GM21390 (cell line): ENCODE results near the gene CTXN1.

Experiments
- ATAC-seq: cut with Tn5 transposase; IDR thresholded peaks from one replicate; pipeline ENCODE4 v1.9.1; 2021; ENCODE audit not compliant: unreplicated experiment

The CTXN1 gene

DNA sequence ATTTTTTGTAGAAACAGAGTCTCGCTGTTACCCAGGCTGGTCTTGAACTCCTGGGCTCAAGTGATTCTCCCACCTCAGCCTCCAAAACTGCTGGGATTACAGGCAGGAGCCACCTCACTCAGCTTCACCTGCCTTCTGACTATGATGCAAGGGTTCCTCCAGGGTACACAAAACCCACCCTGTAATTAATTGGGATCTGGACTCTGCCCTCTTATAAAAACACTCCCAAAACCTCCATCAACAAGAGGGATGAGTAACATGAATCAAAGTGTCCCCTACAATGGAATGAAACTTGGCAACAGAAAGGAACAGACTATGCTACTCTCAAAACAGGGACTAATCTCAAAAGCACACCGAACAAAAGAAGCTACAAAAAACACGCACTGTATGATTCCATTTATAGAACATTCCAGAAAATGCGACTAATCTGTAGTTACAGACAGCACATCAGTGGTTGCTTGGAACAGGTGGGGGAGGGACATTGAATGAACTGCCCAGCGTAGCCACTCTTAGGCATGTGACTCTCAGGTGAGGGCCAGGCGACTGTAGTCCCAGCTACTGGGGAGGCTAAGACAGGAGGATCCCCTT lies 48.6 kb downstream of the CTXN1 start:
- ATAC-seq = no peak

DNA sequence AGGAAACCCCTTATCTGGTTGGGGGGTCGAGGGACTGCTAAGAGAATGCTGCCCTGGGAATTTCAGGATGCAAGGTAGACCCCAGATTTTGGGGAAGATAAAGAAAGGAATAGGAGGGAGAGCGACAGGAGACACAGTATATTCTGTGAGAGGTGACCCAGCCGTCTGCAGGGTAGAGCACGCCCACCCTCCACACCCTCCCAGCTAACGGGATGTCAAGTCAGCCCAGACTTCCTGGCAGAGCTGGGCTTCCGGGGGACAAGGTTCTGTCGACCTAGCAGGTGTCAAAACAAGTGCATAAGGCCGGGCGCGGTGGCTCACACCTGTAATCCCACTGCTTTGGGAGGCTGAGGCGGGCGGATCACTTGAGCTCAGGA lies 51.0 kb downstream of the CTXN1 start:
- ATAC-seq = no peak
